ENCODE results near the gene C11orf97. TPM values are rescaled to one million over a fixed set of nuclear protein-coding genes. Genes with fewer than 3 reads are reported as not detected.
"Not testable (repeated sequence)": the region's sequence is repeated elsewhere in the genome, so short reads cannot be mapped to it uniquely, and the experiment has no call there.

C11orf97 gene
- polyA plus RNA-seq, 1 donor: not detected

- DNase-seq (ENCODE audit: low read depth): no peak
Observed at GRCh38 chr11:94525546-94526324, 13.5 kb downstream of the C11orf97 start.

GRCh38 chr11:94526645-94527438 is 14.6 kb downstream of the C11orf97 start:
- no peak for DNase-seq (ENCODE audit: low read depth)

DNA sequence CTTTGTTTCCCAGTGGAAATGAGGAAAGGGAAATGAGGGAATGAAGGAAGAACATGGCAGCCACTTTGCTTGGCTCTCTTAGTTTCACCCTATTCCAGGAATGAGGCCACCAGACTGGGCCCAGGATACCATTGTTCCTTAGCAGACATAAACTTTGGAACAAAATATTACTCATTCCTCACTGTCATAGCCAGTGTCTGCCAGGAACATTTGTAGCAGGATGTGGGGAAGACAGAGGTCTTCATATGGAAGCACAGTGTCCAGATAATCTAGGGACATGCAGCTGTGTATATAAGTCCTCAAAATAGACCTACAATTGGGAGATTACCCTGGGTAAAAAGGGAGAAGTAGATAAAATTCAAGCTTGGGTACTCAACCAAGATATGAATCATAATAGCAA is 16.3 kb downstream of the C11orf97 start:
- no peak for DNase-seq (ENCODE audit: low read depth)

- DNase-seq (ENCODE audit: low read depth): no peak
Observed at GRCh38 chr11:94532211-94532610, 19.9 kb downstream of the C11orf97 start.

DNA sequence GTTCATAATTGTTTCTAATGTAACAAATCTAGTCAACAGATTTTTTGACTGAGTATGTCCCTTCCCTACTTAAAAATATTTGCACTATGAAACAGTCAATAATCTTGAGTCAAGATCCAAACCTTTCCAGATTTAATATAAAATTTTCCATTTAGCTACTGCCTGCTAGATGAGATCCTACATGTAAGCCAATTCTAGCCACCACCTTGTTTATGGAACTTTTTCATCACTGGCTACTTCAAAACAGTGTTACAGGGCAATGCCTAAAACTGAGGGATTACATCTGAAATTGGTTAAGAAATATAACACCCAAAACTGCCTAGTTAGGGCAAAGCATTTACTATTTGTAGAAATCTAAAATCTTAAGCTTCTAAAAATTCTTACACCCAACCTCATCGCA is 20.9 kb downstream of the C11orf97 start:
- DNase-seq (ENCODE audit: low read depth): no peak

GRCh38 chr11:94533696-94534630 is 21.7 kb downstream of the C11orf97 start:
- no peak for DNase-seq (ENCODE audit: low read depth)

DNA sequence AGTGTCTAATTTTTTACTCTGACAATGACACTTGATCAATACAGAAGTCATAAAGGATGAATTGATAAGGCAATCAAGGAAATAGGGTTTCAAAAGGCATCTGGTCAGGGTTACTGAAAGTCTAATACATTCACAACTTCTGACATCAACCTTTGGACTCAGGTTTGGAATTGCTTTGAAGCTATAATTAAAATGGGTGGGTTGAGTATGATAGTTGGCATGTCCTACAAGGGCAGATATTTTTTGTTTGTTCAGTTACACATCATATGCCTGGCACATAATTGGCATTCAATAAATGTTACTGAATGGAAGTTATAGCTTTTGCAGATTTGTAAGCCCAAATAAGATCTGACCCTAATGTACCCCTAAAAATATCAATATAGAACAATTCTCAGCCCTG is 24.1 kb downstream of the C11orf97 start:
- DNase-seq (ENCODE audit: low read depth): no peak

DNA sequence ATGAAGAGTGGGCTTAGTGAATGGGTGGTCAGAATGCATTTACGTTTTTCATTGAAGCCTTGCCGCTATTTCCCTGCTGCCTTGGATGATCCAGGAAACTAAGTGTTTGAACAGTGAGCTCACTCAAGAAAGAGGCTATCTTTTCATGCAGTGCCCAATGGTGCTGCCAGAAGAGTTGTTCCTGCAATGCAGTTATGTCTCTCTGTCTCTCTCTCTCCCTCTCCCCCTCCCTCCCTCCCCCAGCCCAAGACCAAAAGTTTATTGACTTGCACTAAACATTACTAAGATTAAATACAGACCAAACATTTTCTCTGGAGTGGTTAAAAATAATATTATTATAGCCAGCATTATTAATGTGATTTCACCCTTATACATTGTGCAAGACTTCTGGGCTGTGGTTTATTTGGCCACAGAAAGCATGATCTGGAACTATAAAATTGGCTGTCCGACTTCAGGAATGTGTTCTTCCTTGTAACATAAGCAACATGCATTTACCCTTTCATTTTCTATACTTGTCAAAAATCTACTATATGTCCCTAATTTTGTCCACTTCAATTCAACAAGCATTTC is 24.9 kb downstream of the C11orf97 start:
- DNase-seq (ENCODE audit: low read depth): no peak

DNA sequence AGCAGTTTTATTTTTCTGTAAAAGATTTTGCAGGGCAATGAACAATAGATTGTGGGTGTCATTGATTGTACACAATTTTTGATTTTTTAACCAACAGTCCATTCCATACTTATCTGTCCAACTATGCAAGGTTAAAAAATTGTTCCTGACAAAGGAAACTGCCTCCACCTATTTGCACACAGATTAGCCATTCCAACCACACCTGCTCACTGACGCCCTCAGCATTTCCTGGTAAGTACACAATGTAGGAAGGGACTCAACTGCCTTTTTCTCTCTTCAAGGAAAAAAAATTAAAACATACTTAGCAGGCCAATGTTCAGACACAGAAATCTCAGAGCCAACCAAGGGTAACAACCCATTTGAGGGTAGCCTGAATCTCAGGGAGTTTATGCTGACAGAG is 27.2 kb downstream of the C11orf97 start:
- no peak for DNase-seq (ENCODE audit: low read depth)

DNA sequence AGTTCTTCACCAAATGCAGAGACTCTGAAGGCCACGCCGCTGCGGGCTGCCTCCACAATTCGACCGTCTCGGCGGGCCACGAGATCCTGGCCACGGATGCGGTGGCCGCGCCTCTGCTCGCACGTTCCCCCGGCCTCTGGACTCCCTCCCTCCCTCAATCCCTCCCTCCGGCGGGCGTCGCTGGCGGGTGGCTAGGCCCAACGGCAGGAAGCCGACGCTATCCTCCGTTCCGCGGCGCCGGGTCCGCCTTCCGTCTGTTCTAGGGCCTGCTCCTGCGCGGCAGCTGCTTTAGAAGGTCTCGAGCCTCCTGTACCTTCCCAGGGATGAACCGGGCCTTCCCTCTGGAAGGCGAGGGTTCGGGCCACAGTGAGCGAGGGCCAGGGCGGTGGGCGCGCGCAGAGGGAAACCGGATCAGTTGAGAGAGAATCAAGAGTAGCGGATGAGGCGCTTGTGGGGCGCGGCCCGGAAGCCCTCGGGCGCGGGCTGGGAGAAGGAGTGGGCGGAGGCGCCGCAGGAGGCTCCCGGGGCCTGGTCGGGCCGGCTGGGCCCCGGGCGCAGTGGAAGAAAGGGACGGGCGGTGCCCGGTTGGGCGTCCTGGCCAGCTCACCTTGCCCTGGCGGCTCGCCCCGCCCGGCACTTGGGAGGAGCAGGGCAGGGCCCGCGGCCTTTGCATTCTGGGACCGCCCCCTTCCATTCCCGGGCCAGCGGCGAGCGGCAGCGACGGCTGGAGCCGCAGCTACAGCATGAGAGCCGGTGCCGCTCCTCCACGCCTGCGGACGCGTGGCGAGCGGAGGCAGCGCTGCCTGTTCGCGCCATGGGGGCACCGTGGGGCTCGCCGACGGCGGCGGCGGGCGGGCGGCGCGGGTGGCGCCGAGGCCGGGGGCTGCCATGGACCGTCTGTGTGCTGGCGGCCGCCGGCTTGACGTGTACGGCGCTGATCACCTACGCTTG is 31.7 kb downstream of the C11orf97 start, which contains the start of gene FUT4:
Gene FUT4 (plus strand): TSS at position 227 of the 951 bp plus-strand sequence. CDS start 213 bp downstream, at position 440.
- DNase-seq (ENCODE audit: low read depth): no peak

DNA sequence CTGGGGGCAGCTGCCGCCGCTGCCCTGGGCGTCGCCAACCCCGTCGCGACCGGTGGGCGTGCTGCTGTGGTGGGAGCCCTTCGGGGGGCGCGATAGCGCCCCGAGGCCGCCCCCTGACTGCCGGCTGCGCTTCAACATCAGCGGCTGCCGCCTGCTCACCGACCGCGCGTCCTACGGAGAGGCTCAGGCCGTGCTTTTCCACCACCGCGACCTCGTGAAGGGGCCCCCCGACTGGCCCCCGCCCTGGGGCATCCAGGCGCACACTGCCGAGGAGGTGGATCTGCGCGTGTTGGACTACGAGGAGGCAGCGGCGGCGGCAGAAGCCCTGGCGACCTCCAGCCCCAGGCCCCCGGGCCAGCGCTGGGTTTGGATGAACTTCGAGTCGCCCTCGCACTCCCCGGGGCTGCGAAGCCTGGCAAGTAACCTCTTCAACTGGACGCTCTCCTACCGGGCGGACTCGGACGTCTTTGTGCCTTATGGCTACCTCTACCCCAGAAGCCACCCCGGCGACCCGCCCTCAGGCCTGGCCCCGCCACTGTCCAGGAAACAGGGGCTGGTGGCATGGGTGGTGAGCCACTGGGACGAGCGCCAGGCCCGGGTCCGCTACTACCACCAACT is 32.5 kb downstream of the C11orf97 start:
- no peak for DNase-seq (ENCODE audit: low read depth)

DNA sequence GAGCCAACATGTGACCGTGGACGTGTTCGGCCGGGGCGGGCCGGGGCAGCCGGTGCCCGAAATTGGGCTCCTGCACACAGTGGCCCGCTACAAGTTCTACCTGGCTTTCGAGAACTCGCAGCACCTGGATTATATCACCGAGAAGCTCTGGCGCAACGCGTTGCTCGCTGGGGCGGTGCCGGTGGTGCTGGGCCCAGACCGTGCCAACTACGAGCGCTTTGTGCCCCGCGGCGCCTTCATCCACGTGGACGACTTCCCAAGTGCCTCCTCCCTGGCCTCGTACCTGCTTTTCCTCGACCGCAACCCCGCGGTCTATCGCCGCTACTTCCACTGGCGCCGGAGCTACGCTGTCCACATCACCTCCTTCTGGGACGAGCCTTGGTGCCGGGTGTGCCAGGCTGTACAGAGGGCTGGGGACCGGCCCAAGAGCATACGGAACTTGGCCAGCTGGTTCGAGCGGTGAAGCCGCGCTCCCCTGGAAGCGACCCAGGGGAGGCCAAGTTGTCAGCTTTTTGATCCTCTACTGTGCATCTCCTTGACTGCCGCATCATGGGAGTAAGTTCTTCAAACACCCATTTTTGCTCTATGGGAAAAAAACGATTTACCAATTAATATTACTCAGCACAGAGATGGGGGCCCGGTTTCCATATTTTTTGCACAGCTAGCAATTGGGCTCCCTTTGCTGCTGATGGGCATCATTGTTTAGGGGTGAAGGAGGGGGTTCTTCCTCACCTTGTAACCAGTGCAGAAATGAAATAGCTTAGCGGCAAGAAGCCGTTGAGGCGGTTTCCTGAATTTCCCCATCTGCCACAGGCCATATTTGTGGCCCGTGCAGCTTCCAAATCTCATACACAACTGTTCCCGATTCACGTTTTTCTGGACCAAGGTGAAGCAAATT is 33.3 kb downstream of the C11orf97 start:
- DNase-seq (ENCODE audit: low read depth): no peak

GRCh38 chr11:94546162-94546470 is 33.9 kb downstream of the C11orf97 start:
- no peak for DNase-seq (ENCODE audit: low read depth)

DNA sequence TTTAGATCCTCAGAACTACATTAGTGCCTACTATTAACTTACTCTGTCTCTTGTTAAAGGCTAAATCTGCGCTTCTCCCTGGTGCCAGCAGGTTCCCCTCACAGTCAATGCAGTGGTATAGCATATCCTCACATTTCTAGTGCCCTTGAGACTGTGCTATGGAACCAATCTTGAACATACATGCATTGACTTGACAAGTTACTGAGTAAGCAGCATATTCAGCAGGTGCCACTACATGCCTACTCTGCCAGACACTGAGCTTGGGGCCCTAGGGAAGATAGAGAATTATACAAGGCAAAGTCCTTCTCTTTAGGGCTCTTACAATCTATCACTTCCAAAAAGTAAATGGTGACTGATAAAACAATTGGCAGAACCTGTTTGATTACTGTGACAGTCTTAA is 34.6 kb downstream of the C11orf97 start:
- DNase-seq (ENCODE audit: low read depth): no peak

DNA sequence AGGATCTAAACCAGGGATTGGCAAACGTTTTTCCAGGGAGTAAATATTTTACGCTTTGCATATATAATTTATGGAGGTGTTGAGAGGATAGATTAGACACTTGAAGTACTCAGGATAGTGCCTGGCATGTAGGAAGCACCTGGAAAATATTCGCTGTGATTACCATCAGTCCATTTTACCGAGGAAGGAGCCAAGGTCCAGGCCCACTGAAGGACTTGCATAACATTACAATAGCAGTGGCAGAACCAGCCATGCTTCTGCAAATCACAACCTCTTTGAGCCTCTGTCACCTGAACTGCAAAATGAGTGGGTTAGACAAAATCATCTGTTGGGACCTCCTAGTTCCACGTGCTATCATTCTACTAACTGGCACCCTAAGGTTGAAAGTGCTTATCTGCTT is 36.9 kb downstream of the C11orf97 start:
- no peak for DNase-seq (ENCODE audit: low read depth)

GRCh38 chr11:94550513-94550912 is 38.3 kb downstream of the C11orf97 start:
- no peak for DNase-seq (ENCODE audit: low read depth)

- no peak for DNase-seq (ENCODE audit: low read depth)
Observed at GRCh38 chr11:94553938-94554337, 41.7 kb downstream of the C11orf97 start.

GRCh38 chr11:94555752-94556329 is 43.6 kb downstream of the C11orf97 start:
- DNase-seq (ENCODE audit: low read depth): not testable (repeated sequence)

DNA sequence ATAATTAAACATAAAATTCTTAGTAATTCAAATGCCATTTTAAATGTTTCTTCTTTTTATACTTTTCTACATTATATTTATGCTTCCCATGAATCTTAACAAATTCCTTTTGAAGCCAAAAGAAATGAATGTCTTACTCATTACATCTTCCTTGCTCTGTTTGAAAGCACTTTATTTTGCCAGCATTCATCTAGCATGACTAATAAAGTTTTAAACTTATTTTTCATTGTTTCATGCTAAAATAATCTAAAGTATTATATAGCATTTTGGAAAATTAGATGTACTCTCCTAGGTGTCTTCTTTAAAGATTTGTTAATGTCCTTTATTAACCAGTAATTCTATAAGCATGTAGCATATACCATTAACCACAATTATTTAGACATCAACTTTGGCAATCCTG is 45.2 kb downstream of the C11orf97 start:
- DNase-seq (ENCODE audit: low read depth): no peak

All from forelimb muscle (tissue), 1 donor.